Measurements from ENCODE around the gene RPS6KA5. TPM values are rescaled to one million over a fixed set of nuclear protein-coding genes. Genes with fewer than 3 reads are reported as not detected.

Gene RPS6KA5
- total and polyA plus RNA-seq, 4 donors: 1.1 to 14.8 (median 5.6) TPM

DNA sequence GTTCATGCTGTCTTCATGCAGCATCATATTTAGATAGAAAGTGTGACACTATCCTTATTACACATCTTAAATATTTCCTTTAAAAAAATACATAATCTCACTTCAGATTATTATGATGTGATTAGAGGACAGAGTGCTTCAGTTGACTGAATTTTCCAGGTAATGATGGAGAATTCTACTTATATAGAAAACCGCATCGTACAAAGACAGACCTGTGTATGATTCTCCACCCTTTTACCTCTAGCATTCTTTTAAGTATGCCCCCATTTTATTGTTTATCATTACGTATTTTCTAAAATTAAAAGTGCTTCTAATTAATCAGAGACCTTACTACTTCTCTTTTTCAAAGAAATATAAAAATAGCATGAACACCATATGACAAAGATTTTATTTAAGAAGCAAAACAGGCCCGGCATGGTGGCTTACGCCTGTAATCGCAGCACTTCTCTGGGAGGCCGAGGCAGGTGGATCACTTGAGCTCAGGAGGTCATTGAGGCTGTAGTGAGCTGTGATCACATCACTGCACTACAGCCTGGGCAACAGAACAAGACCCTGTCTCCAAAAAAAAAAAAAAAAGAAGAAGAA lies 13.9 kb downstream of the RPS6KA5 start:
- WGBS, 2 donors: 78 to 80% methylated on average over 7 of the region's 7 CpGs
- no peak for DNase-seq
- TF ChIP-seq CTCF (IDR thresholded peaks at IDR 0.05; ENCODE audit: control extremely low read depth, extremely low read depth): no peak

GRCh38 chr14:91041450-91041849 lies 19.0 kb downstream of the RPS6KA5 start:
- Histone ChIP-seq H3K4me1 (ENCODE audit: control insufficient read depth in 5 of 5, insufficient read depth in 5 of 5, low read length in 5 of 5) (peaks cover 0 to 3% (median 0%) of the 10 kb centered on the region in 5 donors), H3K9ac (ENCODE audit: insufficient read depth in 1 of 2, low read length in 2 of 2) (no peak overlapping the region), H3K4me3 (no peak overlapping the region), H3K27me3 (ENCODE audit: control insufficient read depth in 3 of 3, insufficient read depth in 3 of 3, low read length in 2 of 3) (no peaks in the 10 kb centered on the region), H3K36me3 (ENCODE audit: control insufficient read depth in 4 of 4, insufficient read depth in 4 of 4, low read length in 4 of 4) (no peaks in the 10 kb centered on the region), H3K27ac (ENCODE audit: low read depth in 1 of 2, low read length in 1 of 2) (no peak overlapping the region), H3K9me3 (ENCODE audit: control insufficient read depth in 4 of 4, insufficient read depth in 3 of 4, low read length in 3 of 4) (no peaks in the 10 kb centered on the region)
- ATAC-seq (ENCODE audit: insufficient read depth, low FRiP score): no peak
- no peak for TF ChIP-seq CTCF (IDR thresholded peaks at IDR 0.05; ENCODE audit: control extremely low read depth, extremely low read depth)
- DNase-seq: peak in 1 of 3 donors; percentile 18
- whole genome bisulfite sequencing, 2 donors: 56 to 63% methylated on average over 2 of the region's 2 CpGs

More for the DNA sequence above, 13.9 kb downstream of the RPS6KA5 start:
- peaks cover 0 to 4% (median 0%) of the 10 kb centered on the region in 5 donors for H3K4me1 ChIP-seq (ENCODE audit: control insufficient read depth in 5 of 5, insufficient read depth in 5 of 5, low read length in 5 of 5)
- H3K4me3 ChIP-seq: no peak overlapping the region
- no peaks in the 10 kb centered on the region for H3K36me3 ChIP-seq (ENCODE audit: control insufficient read depth in 4 of 4, insufficient read depth in 4 of 4, low read length in 4 of 4)
- H3K27me3 ChIP-seq (ENCODE audit: control insufficient read depth in 3 of 3, insufficient read depth in 3 of 3, low read length in 2 of 3): no peaks in the 10 kb centered on the region
- ATAC-seq (ENCODE audit: insufficient read depth, low FRiP score): no peak
- no peak overlapping the region for H3K9ac ChIP-seq (ENCODE audit: insufficient read depth in 1 of 2, low read length in 2 of 2)
- H3K9me3 ChIP-seq (ENCODE audit: control insufficient read depth in 4 of 4, insufficient read depth in 3 of 4, low read length in 3 of 4): no peaks in the 10 kb centered on the region
- no peak overlapping the region for H3K27ac ChIP-seq (ENCODE audit: low read depth in 1 of 2, low read length in 1 of 2)

GRCh38 chr14:91040545-91040944 lies 19.9 kb downstream of the RPS6KA5 start:
- H3K36me3 ChIP-seq (ENCODE audit: control insufficient read depth in 4 of 4, insufficient read depth in 4 of 4, low read length in 4 of 4): no peaks in the 10 kb centered on the region
- no peak for DNase-seq
- no peak for TF ChIP-seq CTCF (IDR thresholded peaks at IDR 0.05; ENCODE audit: control extremely low read depth, extremely low read depth)
- no peaks in the 10 kb centered on the region for H3K27me3 ChIP-seq (ENCODE audit: control insufficient read depth in 3 of 3, insufficient read depth in 3 of 3, low read length in 2 of 3)
- H3K4me3 ChIP-seq: no peak overlapping the region
- WGBS, 2 donors: 94 to 97% methylated on average over 1 of the region's 1 CpG
- H3K9me3 ChIP-seq (ENCODE audit: control insufficient read depth in 4 of 4, insufficient read depth in 3 of 4, low read length in 3 of 4): no peaks in the 10 kb centered on the region
- H3K27ac ChIP-seq (ENCODE audit: low read depth in 1 of 2, low read length in 1 of 2): no peak overlapping the region
- no peak overlapping the region for H3K9ac ChIP-seq (ENCODE audit: insufficient read depth in 1 of 2, low read length in 2 of 2)
- no peak for ATAC-seq (ENCODE audit: insufficient read depth, low FRiP score)
- H3K4me1 ChIP-seq (ENCODE audit: control insufficient read depth in 5 of 5, insufficient read depth in 5 of 5, low read length in 5 of 5): no peaks in the 10 kb centered on the region

DNA sequence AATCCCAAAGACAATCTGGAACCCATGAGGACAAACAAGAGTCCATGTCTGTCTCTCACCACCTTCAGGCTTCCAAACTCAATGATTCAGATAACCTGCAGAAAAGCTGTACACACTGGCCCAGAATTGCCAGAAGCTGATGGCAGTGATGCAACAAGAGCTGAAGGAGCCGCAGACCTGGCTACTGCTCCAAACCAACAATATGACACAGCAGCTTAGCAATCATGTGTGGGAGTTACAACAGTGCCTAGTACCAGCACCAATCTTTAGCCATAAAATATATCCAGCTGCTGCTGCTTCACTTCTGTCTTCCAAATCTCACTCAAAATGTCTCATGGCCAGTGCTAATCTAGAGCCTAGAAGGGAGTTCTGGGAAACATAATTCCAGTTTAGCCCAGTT lies 22.0 kb downstream of the RPS6KA5 start:
- TF ChIP-seq CTCF (IDR thresholded peaks at IDR 0.05; ENCODE audit: control extremely low read depth, extremely low read depth): no peak
- Histone ChIP-seq H3K4me3 (no peak overlapping the region), H3K4me1 (ENCODE audit: control insufficient read depth in 5 of 5, insufficient read depth in 5 of 5, low read length in 5 of 5) (no peaks in the 10 kb centered on the region), H3K9me3 (ENCODE audit: control insufficient read depth in 4 of 4, insufficient read depth in 3 of 4, low read length in 3 of 4) (no peaks in the 10 kb centered on the region), H3K9ac (ENCODE audit: insufficient read depth in 1 of 2, low read length in 2 of 2) (no peak overlapping the region), H3K27me3 (ENCODE audit: control insufficient read depth in 3 of 3, insufficient read depth in 3 of 3, low read length in 2 of 3) (no peaks in the 10 kb centered on the region), H3K36me3 (ENCODE audit: control insufficient read depth in 4 of 4, insufficient read depth in 4 of 4, low read length in 4 of 4) (no peaks in the 10 kb centered on the region), H3K27ac (ENCODE audit: low read depth in 1 of 2, low read length in 1 of 2) (no peak overlapping the region)
- WGBS, 2 donors: 44 to 70% methylated on average over 1 of the region's 1 CpG
- DNase-seq (no peak), ATAC-seq (ENCODE audit: insufficient read depth, low FRiP score) (no peak)

All from lung (tissue), 12 donors.